Frontal cortex (tissue), 4 donors: Measurements from ENCODE around the gene VWC2. TPM values are rescaled to one million over a fixed set of nuclear protein-coding genes. Genes with fewer than 3 reads are reported as not detected.

ENCODE experiments used
- DNase-seq, 2 donors: peaks; one replicate each; pipeline ENCODE4 v3.0.0; 2012; ENCODE audit warnings: low spot score in 2 of 2
- FAIRE-seq: peaks from 2 replicates; lab custom pipeline; 2012; peaks lifted over from hg19 to GRCh38; lab: Jason Lieb, UNC
- total RNA-seq: library from RNA; depleted of rRNA; stranded (reverse); fragments of >200 nt; gene quantifications from one replicate; pipeline ENCODE4 v1.2.3, GENCODE V29; 2014
- donor health status: control.
- donor health status: control.
- donor health status: control.

The VWC2 gene
- total RNA-seq, 1 donor from 2014 or later, result 4.5 TPM

- FAIRE-seq (no peak), DNase-seq (no peak)
These were observed 138.5 kb downstream of the VWC2 start for GRCh38 chr7:49911909-49912308.

GRCh38 chr7:49926720-49927119 lies 153.3 kb downstream of the VWC2 start:
- FAIRE-seq (no peak), DNase-seq (no peak)

- no peak for DNase-seq
- no peak for FAIRE-seq
These were observed 154.2 kb downstream of the VWC2 start for GRCh38 chr7:49927631-49928030.

- no peak for DNase-seq
- FAIRE-seq, result no peak
These were observed 155.3 kb downstream of the VWC2 start for GRCh38 chr7:49928787-49929186.

- no peak for FAIRE-seq
- DNase-seq, result no peak
These were observed 158.2 kb downstream of the VWC2 start for GRCh38 chr7:49931627-49932026.

- FAIRE-seq (no peak), DNase-seq (no peak)
These were observed 164.2 kb downstream of the VWC2 start for GRCh38 chr7:49937608-49938007.
